CD4-positive, alpha-beta T cell treated with Interleukin-1 beta for 1 hour (primary cell): ENCODE results near the gene PSMB7.
"Not testable (repeated sequence)": the region's sequence is repeated elsewhere in the genome, so short reads cannot be mapped to it uniquely, and the experiment has no call there.

ENCODE experiments used
- DNase-seq, 2 donors: peaks; one replicate each; pipeline ENCODE4 v3.0.0-alpha.2; 2020 to 2022

PSMB7 gene

DNA sequence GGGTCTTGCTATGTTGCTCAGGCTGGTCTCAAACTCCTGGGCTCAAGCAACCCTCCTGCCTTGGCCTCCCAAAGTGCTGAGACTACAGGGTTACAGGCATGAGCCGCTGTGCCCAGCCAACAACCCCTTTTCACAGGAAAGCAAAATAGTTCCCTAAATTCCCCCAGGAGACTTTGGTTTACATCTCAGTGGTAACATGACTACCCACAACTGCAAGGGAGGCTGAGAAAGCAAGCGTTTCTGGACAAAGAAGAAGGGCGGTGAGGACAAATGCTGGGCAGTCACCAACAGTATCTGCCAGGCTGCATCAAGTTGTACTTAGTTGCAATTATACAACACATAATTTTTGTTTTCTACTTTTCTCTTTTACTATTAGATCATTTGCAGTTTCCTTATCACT lies 27.6 kb upstream of the PSMB7 start:
- no peak for DNase-seq

GRCh38 chr9:124442379-124442778 lies 27.1 kb upstream of the PSMB7 start:
- DNase-seq: no peak

GRCh38 chr9:124441291-124441690 lies 26.0 kb upstream of the PSMB7 start:
- no peak for DNase-seq

- no peak for DNase-seq
These were observed 25.5 kb upstream of the PSMB7 start for GRCh38 chr9:124440786-124441185.

- DNase-seq: no peak
These were observed 24.5 kb upstream of the PSMB7 start for GRCh38 chr9:124439686-124440243.

DNA sequence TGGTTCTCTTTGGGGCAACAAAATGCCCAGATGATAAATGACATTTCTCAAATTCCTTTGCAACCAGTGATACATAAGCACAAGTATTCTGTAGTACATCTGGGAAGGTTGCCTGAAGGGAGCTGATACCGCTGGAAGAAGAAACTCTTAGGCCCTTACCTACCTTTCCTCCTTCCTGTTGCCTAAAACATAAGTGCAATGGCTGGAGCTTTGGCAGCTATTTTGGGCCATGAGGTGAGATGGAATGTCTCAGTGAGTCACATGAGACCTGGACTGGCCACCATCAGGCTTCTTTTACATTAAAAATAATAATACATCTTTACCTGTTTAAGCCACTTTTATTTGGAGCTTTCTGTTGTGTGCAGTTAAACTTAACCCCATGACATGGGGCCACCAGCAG lies 23.8 kb upstream of the PSMB7 start:
- DNase-seq: no peak

DNA sequence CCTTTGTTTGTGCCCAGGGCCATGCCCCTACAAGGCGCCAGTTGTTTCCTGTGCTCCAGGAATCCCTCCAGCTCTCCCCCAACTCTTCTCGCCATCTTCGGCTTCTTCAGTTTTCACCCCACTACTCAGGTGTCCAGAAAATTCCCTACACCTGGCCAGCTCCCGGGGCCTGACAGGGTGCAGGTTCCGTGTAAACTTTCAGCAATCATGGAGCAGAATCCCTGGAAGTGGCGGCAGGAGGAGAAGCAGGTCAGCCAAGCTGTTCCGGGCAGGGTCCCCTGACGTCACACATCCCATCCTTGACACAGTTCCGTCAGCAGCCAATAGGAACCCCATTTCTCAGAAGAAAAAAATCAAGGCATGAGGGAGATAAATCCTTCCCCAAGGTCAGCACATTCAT lies 22.8 kb upstream of the PSMB7 start:
- no peak for DNase-seq

- no peak for DNase-seq
These were observed 21.8 kb upstream of the PSMB7 start for GRCh38 chr9:124437086-124437485.

GRCh38 chr9:124436320-124436719 lies 21.1 kb upstream of the PSMB7 start:
- DNase-seq: no peak

DNA sequence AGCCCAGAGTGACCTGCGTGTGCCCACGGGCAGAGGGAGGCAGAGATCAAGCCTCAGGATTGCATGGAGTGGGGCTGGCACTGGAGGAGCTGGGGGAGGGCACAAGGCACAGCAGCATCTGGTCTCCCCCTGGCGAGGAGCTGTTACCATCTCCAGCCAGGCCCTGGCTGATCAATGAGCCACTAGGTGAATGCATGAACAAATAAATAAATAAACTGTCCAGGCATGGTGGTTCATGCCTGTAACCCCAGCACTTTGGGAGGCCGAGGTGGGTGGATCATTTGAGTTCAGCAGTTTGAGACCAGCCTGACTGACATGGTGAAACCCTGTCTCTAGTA lies 14.3 kb upstream of the PSMB7 start:
- DNase-seq: no peak

DNA sequence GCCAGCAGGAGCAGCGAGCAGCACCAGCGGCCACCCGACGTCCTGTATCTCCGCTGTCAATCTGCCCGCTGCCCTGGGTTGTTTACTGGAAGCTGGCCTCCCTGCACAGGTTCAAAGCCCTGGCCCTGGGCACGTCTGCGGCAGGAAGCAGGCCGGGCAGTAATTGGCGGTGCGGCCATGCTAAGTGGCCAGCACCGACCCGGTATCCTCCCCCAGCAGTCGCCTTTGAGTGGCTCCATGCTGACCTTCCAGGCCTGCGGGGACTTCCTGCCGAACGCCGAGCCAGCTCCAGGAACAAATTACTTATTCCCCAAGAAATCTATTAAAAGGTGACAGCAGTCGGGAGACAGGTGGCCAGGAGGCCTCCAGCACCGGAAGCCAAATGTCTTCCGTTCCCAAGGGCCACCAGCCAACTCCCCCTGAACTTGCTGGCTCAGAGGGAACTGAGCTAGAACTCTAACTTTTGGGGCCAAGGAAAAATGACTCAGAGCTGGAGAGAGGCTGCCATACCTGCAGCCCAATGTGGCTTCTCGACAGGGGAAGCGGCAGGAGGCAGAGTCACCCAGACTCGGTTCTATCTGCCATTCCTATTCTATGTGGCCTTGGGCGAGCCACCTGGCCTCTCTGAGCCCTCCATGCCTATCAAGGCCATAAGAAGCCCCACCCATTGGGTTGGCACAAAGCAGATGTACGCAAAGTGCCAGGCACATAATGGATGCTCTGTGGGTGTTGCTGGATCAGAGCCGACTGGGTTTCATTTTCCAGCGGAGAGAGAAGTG lies 13.7 kb upstream of the PSMB7 start:
- no peak for DNase-seq

DNA sequence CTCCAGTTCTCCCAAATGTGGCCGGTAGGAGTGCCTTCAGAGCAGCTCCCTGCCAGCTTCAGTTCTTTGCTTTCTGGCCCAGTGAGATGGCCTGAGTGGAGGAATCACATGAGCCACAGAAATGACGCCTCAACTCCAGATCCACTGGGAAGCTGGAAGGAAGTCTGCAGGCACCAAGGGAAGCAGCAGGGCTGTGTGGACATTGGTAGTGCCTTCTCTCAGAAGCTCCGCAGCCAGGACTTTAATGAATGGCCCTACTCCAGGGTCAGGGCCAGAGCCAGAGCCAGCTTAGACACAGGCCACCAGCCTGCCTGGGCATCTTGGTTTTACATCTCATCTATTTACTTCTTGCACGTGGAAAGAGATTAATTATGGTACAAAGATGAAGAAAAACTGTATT lies 12.0 kb upstream of the PSMB7 start:
- no peak for DNase-seq

GRCh38 chr9:124426361-124426760 lies 11.1 kb upstream of the PSMB7 start:
- DNase-seq: no peak

- not testable (repeated sequence) for DNase-seq
These were observed 10.5 kb upstream of the PSMB7 start for GRCh38 chr9:124425733-124426132.

DNA sequence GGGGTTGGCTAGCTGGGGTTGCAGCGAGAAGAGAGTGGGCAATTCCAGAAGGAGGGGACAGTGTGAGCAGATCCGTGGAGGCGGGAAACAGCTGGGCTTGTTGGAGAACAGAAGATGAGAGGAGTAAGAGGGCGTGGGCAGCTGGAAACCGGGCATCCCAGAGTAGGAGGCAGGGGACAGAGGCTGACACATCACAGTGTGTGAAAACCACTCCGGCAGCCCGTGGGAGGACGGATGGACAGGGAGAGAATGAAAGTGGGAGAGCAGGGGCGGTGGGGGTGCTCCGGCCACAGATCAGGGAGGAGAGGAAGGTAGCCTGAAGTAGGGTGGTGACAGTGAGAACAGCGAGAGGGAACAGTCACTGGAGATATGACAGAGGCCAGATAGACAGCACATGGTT lies 8.3 kb upstream of the PSMB7 start:
- DNase-seq: no peak

DNA sequence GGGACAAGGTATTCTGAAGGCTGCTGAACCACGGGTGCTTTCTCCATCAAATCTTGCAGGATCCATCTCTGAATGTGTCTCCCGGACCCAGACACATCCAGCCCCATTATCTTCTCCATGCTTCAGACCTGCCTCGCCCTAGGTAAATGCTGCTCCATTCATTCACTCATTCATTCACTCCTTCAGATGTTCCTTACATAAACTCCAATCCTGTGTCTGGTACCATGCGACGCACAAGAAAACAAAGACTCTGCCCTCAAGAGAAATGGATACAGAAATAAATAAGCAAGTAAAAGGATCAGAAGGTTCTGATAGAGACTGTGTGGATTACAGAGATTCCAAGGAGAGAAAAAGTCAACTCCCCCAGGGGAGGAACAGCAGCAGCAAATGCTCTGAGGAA lies 7.9 kb upstream of the PSMB7 start:
- no peak for DNase-seq

DNA sequence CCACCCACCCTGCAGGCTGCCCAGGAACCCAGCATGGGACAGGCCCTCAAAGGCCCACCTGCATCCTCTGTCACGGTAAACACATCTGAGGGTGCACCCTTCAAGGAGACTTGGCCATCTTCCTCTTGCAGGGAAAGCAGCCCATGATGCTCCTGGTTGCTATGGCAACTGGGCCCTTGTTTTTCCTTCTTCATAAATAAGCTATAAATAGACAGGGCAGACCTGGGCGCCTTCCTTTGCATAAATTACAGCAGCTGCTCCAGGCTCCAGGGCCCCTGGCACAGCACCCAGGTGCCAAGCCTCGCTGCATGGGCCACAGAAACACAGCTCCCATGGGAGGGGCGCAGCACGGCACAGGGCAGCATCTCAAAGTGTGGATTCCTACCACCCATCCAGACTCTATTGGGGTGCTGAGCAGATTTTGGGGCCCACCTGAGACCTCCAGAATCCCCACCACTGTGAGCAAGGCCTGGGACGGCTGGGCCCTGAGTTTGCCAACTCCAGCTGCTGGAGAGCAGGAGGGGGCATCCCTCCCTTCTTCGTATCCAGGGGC lies 5.8 kb upstream of the PSMB7 start:
- no peak for DNase-seq

DNA sequence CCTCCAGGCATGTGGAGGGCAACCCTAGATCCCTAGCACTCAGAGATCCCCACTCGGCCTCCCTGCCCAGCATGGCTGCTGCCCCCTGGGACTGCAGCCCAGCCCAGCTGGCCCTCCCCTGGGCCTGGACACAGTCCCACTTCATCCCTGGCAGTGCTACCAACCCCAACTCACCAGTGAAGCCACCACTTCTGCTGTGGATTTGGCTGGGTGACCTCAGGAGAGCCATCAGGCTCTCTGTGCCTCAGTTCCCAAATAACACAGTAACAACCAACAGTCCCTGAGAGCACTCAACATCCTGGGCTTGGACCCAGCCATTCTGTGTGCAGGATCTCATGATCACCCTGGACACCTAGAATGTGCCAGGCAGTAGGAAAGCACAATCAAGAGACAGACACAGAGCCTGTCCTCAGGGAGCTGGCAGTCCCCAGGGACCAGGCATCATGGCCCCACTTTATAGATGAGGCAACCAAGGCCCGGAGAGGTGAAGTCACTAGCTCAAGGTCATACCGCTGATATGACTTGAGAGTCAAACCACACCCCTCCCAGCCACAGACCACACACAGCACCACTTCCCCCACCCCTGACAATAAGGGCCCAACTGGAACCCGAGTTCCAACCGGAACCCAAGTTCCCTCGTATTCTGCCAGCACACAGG lies 4.7 kb upstream of the PSMB7 start:
- DNase-seq: no peak

- no peak for DNase-seq
These were observed 726 bp upstream of the PSMB7 start for GRCh38 chr9:124415852-124416484.

GRCh38 chr9:124414612-124415011 lies 630 bp downstream of the PSMB7 start:
- DNase-seq: no peak

- no peak for DNase-seq
These were observed 3.0 kb downstream of the PSMB7 start for GRCh38 chr9:124412228-124412575.

DNA sequence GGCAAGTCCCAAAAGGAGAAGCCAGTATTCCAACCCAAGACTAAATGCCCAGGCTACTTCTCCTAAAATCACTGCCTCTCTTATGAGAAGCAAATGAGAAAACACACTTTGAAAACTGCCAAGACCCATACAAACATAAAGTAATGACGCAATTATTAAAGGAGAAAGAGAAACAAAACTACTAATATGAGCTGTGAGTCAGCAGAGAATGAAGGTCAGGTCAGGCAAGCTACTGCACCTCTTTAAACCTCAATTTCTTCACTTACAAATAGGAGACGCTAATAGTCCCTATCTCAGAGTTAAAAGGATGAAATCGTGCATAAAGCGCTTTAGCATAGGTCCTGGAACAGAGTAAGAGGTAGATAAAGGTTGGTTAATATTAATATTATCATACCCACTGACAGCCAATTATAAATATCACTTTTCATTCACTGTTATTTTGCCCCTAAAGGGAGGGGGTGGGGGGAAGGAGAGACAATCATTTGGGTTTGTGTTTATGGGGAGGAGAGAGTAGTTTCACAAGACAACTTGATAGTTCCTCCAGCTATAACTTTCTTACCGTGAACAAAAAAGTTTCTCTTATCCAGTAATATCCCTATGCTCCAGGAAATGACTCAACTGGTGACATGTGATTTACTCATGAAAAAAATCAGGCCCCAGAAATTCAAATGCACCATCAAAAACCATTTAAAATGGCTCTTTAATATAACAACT lies 3.6 kb downstream of the PSMB7 start:
- no peak for DNase-seq

DNA sequence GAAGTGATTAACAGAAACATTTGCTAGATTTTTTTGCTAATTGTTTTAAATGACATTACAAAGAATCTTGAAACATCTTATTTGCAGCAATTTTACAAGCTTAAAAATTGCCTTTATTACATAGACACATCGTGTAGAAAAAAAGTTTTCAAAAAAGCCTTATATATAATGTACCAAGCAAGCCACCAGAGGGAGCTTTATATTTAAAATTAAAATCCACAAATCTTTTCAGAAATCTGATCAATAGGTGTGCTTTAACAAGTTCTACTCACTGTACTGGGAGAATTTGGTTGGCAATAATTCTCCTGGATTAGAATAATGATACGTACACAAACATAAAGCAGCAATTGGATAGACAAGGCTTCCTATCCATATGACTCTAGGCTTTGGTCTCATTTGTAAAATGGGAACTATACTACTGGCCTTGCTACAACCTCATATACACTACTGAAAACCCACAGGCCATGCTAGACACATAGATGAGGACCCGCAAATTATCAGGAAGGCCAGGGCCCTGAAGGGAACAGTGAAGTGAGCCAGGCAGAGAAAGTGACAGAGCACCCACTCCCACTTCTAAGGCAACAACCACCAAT lies 4.8 kb downstream of the PSMB7 start:
- DNase-seq: no peak
